ENCODE data around the gene SH3GLB1. TPM values are rescaled to one million over a fixed set of nuclear protein-coding genes. Genes with fewer than 3 reads are reported as not detected.
A peak's percentile ranks its signal among the peaks of the same experiment; 100 is the strongest.
"Not testable (repeated sequence)": the region's sequence is repeated elsewhere in the genome, so short reads cannot be mapped to it uniquely, and the experiment has no call there.

The SH3GLB1 gene
- 117 TPM for total RNA-seq (ENCODE audit: unreplicated experiment)
- long read RNA-seq, full-length matches to known transcripts, result 99 of 110 reads
- long read RNA-seq, partial matches to known transcripts, result 5 of 110 reads
- long read RNA-seq, other reads (novel, unspliced or antisense), result 6 of 110 reads

DNA sequence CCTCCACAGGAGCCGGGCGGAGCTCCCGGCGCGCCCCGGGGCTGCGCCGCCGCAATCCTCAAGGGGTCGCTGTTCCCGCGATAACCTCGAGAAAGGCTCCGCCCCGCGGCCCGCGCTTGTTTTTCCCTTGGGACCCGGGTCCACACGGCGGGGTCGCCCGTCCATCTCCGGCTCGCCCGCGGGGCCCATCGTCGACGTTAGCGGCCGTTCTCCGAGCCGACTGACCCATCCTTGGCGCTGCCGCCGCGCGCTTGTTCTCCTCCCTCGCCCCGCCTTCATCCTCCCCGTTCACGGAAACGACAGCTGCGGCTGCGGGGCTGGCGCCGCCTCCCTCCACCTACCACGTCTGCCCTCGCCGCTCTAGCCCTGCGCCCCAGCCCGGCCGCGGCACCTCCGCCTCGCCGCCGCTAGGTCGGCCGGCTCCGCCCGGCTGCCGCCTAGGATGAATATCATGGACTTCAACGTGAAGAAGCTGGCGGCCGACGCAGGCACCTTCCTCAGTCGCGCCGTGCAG, at the start of gene SH3GLB1:
TSS of gene SH3GLB1 (plus strand) at position 119 of the 514 bp plus-strand sequence. CDS start at position 443, 324 bp downstream.
- Mint-ChIP-seq H3K27ac (ENCODE audit: unreplicated experiment) (peak within 1 kb of the TSS; percentile 98), H3K4me3 (ENCODE audit: unreplicated experiment) (peak within 1 kb of the TSS; percentile 100), H3K4me1 (ENCODE audit: unreplicated experiment) (peaks cover 26% of the 10 kb centered on the region), H3K9me3 (ENCODE audit: unreplicated experiment) (no peaks in the 10 kb centered on the region), H3K27me3 (ENCODE audit: unreplicated experiment) (peaks cover 7% of the 10 kb centered on the region), H3K36me3 (ENCODE audit: low read depth, unreplicated experiment) (peaks cover 10% of the 10 kb centered on the region)
- peak; percentile 95 for DNase-seq (ENCODE audit: low spot score)
- peak; percentile 98 for TF ChIP-seq CTCF (IDR thresholded peaks at IDR 0.05; ENCODE audit: unreplicated experiment)

DNA sequence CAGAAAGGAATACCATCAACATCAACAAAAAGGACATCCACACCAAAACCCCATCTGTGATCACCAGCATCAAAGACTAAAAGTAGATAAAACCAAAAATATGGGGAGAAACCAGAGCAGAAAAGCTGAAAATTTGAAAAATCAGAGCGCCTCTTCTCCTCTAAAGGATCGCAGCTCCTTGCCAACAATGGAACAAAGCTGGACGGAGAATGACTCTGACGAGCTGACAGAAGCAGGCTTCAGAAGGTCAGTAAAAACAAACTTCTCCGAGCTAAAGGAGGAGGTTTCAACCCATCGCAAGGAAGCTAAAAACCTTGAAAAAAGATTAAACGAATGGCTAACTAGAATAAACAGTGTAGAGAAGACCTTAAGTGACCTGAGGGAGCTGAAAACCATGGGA, 46.0 kb upstream of the SH3GLB1 start:
- DNase-seq (ENCODE audit: low spot score); H3K27me3 Mint-ChIP-seq (ENCODE audit: unreplicated experiment); H3K9me3 Mint-ChIP-seq (ENCODE audit: unreplicated experiment); H3K36me3 Mint-ChIP-seq (ENCODE audit: low read depth, unreplicated experiment); H3K27ac Mint-ChIP-seq (ENCODE audit: unreplicated experiment); H3K4me1 Mint-ChIP-seq (ENCODE audit: unreplicated experiment); H3K4me3 Mint-ChIP-seq (ENCODE audit: unreplicated experiment): not testable (repeated sequence)

DNA sequence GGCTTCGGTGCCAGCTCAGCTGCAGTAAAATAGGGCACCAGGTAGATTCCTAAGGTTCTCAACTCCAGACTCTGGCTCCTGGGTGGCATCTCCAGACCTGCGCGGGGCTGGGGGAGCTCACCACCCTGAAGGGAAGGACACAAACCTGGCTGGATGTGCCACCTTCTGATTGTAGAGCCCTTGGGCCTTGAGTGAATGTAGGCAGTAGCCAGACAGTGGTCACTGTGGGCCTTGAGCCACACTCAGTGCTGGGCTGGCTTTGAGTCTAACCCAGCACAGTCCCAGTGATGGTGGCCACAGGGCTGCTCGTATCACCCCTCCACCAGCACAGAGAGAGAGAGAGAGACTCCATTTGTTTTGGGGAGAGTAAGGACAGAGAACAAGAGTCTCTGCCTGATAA, 38.0 kb upstream of the SH3GLB1 start:
- Mint-ChIP-seq H3K9me3 (ENCODE audit: unreplicated experiment) (no peaks in the 10 kb centered on the region), H3K4me3 (ENCODE audit: unreplicated experiment) (no peak overlapping the region), H3K36me3 (ENCODE audit: low read depth, unreplicated experiment) (no peaks in the 10 kb centered on the region), H3K4me1 (ENCODE audit: unreplicated experiment) (peaks cover 3% of the 10 kb centered on the region), H3K27me3 (ENCODE audit: unreplicated experiment) (no peaks in the 10 kb centered on the region), H3K27ac (ENCODE audit: unreplicated experiment) (no peak overlapping the region)
- no peak for DNase-seq (ENCODE audit: low spot score)
- no peak for TF ChIP-seq CTCF (IDR thresholded peaks at IDR 0.05; ENCODE audit: unreplicated experiment)

DNA sequence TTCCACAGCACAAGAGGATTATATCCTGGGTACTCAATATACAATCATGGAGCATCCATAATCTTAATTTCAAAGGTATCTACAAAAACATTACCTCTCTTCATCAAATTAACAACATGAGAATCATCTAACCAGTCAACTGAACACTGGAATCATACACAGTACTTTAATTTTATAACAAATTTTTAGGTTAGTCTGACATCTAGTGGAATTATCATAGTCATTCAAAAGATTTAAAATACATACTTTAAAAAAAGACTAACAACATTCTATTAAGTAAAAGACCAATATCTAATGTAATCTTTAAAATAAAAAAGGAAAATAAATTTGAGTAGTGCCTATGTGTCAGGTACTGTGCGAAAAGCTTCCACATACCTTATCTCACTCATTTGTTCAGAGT, 16.8 kb upstream of the SH3GLB1 start:
- no peak overlapping the region for H3K4me3 Mint-ChIP-seq (ENCODE audit: unreplicated experiment)
- H3K36me3 Mint-ChIP-seq (ENCODE audit: low read depth, unreplicated experiment), result no peaks in the 10 kb centered on the region
- H3K9me3 Mint-ChIP-seq (ENCODE audit: unreplicated experiment), result no peaks in the 10 kb centered on the region
- no peaks in the 10 kb centered on the region for H3K27me3 Mint-ChIP-seq (ENCODE audit: unreplicated experiment)
- no peak overlapping the region for H3K27ac Mint-ChIP-seq (ENCODE audit: unreplicated experiment)
- H3K4me1 Mint-ChIP-seq (ENCODE audit: unreplicated experiment), result no peaks in the 10 kb centered on the region
- TF ChIP-seq CTCF (IDR thresholded peaks at IDR 0.05; ENCODE audit: unreplicated experiment), result no peak
- no peak for DNase-seq (ENCODE audit: low spot score)

- no peak overlapping the region for H3K4me3 Mint-ChIP-seq (ENCODE audit: unreplicated experiment)
- H3K36me3 Mint-ChIP-seq (ENCODE audit: low read depth, unreplicated experiment), result no peaks in the 10 kb centered on the region
- TF ChIP-seq CTCF (IDR thresholded peaks at IDR 0.05; ENCODE audit: unreplicated experiment), result no peak
- no peak overlapping the region for H3K27ac Mint-ChIP-seq (ENCODE audit: unreplicated experiment)
- no peaks in the 10 kb centered on the region for H3K4me1 Mint-ChIP-seq (ENCODE audit: unreplicated experiment)
- H3K27me3 Mint-ChIP-seq (ENCODE audit: unreplicated experiment), result peaks cover 1% of the 10 kb centered on the region
- no peak for DNase-seq (ENCODE audit: low spot score)
- H3K9me3 Mint-ChIP-seq (ENCODE audit: unreplicated experiment), result no peaks in the 10 kb centered on the region
Observed at GRCh38 chr1:86692641-86693040, 11.7 kb upstream of the SH3GLB1 start.

All from endothelial cell (in vitro differentiated cells).